Tibial nerve (tissue), 3 donors: ENCODE results near the gene ATG9B.

Experiments used
- CTCF ChIP-seq, 5 experiments: fragments of 200-600 bp in 3 of 5; fragments of 450-650 bp in 2 of 5; sonication (generic) in 3 of 5; IDR thresholded peaks; one replicate each; pipeline ENCODE4 v1.5.1; 2016 to 2019; ENCODE audit warnings: antibody characterized with exemption in 5 of 5, mild to moderate bottlenecking in 3 of 5, moderate library complexity in 2 of 5
- POLR2A ChIP-seq, 2 donors: fragments of 450-650 bp; IDR thresholded peaks; one replicate each; pipeline ENCODE4 v1.6.1; 2017; ENCODE audit warnings: antibody characterized with exemption in 2 of 2, mild to moderate bottlenecking in 2 of 2, moderate library complexity in 2 of 2

DNA sequence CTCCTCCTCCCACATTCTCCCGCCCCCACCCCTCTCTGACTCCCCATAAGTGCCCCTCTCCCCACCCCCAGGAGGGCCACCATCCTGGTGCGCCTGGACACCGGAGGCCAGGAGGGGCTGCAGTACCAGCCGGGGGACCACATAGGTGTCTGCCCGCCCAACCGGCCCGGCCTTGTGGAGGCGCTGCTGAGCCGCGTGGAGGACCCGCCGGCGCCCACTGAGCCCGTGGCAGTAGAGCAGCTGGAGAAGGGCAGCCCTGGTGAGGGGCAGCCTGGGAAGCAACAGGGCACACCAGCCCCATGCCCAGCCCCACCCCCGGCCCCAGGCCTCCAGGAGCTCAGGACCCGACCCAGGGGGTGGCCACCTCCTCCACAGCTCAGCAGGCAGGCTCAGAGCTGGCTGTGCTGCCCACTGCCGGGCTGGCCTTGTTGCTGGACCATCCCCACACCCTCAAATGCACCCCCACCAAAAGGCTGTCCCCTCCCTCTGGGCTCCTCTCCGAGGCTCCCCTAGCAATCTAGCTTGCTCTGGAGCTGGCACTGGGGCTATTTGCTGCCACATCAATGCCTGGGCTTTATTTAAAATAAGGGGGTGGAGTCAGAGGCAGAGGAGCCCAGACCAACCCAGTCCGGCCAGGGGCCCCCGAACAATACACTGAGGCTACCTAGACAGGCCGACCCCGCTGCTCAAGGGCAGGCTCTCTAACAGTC, 14.8 kb downstream of the ATG9B start:
- TF ChIP-seq CTCF (IDR thresholded peaks at IDR 0.05): no peak
- no peak for TF ChIP-seq POLR2A (IDR thresholded peaks at IDR 0.05)
